ENCODE data around the gene NAP1L4.

- TF ChIP-seq, protein P1, sequence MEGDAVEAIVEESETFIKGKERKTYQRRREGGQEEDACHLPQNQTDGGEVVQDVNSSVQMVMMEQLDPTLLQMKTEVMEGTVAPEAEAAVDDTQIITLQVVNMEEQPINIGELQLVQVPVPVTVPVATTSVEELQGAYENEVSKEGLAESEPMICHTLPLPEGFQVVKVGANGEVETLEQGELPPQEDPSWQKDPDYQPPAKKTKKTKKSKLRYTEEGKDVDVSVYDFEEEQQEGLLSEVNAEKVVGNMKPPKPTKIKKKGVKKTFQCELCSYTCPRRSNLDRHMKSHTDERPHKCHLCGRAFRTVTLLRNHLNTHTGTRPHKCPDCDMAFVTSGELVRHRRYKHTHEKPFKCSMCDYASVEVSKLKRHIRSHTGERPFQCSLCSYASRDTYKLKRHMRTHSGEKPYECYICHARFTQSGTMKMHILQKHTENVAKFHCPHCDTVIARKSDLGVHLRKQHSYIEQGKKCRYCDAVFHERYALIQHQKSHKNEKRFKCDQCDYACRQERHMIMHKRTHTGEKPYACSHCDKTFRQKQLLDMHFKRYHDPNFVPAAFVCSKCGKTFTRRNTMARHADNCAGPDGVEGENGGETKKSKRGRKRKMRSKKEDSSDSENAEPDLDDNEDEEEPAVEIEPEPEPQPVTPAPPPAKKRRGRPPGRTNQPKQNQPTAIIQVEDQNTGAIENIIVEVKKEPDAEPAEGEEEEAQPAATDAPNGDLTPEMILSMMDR (IDR thresholded peaks at IDR 0.05), result no peak
- no peak for TF ChIP-seq EP300 (IDR thresholded peaks at IDR 0.05; ENCODE audit: borderline replicate concordance in 1 of 2, low read depth in 1 of 2, low read length in 1 of 2)
These were observed 75.8 kb downstream of the NAP1L4 start for GRCh38 chr11:2916114-2916891.

Measured in SK-N-SH (cell line).